Subcutaneous adipose tissue (tissue), 4 donors: ENCODE data around the gene AGPAT3. TPM values are rescaled to one million over a fixed set of nuclear protein-coding genes. Genes with fewer than 3 reads are reported as not detected.

Experiments used
- total RNA-seq, 4 donors: library from RNA; depleted of rRNA; stranded (reverse); fragments of >200 nt; gene quantifications; one replicate each; pipeline ENCODE4 v1.1.0, GENCODE V29; 2016
- TF ChIP-seq, protein P1 (sequence below): fragments of 450-650 bp; IDR thresholded peaks from one replicate; pipeline ENCODE4 v1.5.1; 2016; ENCODE audit warnings: low read depth, mild to moderate bottlenecking, control low read depth, antibody characterized with exemption, moderate library complexity

The AGPAT3 gene
- total RNA-seq, 4 donors from 2014 or later = 29.7 to 66.5 (median 33.8) TPM

DNA sequence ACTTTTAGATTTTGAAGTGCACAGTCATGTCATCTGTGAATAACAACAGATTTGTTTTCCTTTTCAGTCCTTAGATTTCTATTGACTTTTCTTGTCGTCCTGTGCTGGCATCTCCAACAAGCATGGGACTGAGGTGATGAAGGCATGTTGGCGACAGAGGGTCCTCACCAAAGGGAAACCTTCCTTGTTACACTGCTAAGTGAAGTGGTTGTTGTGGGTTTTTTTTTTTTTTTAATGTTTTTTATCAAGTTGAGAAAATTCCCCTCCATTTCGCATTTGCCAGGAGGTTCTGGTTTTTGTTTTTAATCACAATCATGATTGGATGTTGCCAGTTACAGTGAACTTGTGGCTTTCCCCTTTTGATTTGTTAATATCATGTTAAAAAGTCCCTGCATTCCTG is 24.0 kb downstream of the AGPAT3 start:
- TF ChIP-seq, protein P1, sequence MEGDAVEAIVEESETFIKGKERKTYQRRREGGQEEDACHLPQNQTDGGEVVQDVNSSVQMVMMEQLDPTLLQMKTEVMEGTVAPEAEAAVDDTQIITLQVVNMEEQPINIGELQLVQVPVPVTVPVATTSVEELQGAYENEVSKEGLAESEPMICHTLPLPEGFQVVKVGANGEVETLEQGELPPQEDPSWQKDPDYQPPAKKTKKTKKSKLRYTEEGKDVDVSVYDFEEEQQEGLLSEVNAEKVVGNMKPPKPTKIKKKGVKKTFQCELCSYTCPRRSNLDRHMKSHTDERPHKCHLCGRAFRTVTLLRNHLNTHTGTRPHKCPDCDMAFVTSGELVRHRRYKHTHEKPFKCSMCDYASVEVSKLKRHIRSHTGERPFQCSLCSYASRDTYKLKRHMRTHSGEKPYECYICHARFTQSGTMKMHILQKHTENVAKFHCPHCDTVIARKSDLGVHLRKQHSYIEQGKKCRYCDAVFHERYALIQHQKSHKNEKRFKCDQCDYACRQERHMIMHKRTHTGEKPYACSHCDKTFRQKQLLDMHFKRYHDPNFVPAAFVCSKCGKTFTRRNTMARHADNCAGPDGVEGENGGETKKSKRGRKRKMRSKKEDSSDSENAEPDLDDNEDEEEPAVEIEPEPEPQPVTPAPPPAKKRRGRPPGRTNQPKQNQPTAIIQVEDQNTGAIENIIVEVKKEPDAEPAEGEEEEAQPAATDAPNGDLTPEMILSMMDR = no peak

DNA sequence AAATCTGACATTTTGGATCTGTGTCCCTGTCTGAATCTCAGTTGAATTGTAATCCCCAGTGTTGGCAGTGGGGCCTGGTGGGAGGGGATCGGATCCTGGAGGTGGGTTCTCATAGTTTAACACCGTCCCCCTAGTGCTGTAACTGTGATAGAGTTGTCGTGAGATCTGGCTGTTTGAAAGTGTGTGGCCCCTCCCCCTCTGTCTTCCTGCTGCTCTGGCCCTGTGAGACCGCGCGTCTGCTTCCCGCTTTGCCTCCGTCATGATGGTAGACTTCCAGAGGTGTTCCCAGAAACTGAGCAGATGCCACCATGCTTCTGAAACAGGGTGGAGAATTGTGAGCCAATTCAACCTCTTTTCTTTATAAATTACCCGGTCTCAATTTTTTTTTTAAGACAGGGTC is 25.0 kb downstream of the AGPAT3 start:
- TF ChIP-seq, protein P1 = no peak

DNA sequence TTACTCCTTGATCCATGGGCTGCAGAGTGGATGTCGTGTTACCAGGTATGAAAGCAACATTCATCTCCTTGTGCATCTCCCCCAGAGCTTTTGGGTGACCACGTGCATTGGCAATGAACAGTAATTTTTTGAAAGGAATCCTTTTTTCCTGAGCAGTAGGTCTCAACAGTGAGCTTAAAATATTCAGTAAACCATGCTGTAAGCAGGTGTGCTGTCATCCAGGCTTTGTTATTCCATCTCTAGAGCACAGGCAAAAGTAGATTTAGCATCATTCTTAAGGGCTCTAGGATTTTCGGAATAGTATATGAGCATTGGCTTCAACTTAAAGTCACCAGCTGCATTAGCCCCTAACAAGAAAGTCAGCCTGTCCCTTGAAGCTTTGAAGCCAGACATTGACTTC is 27.3 kb downstream of the AGPAT3 start:
- TF ChIP-seq, protein P1 = no peak

DNA sequence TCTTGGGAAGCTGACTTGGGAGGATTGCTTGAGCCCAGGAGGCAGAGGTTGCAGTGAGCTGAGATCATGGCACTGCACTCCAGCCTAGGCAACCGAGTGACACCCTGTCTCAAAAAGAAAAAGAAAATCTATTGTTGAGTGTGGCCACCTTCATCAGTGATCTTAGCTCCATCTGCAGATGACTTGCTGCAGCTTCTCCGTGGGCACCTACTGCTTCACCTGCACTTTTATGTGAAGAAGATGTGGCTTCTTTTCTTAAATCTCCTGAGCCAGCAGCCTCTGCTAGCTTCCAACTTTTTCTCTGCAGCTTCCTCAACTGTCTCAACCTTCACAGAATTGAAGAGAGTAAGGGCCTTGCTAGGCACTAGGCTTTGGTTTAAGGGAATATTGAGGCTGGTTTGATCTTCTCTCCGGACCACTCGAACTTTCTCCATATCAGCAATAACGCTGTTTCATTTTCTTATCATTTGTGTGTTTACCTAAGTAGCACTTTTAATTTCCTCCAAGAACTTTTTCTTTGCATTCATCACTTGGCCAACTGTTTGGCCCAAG is 28.0 kb downstream of the AGPAT3 start:
- TF ChIP-seq, protein P1 = no peak

DNA sequence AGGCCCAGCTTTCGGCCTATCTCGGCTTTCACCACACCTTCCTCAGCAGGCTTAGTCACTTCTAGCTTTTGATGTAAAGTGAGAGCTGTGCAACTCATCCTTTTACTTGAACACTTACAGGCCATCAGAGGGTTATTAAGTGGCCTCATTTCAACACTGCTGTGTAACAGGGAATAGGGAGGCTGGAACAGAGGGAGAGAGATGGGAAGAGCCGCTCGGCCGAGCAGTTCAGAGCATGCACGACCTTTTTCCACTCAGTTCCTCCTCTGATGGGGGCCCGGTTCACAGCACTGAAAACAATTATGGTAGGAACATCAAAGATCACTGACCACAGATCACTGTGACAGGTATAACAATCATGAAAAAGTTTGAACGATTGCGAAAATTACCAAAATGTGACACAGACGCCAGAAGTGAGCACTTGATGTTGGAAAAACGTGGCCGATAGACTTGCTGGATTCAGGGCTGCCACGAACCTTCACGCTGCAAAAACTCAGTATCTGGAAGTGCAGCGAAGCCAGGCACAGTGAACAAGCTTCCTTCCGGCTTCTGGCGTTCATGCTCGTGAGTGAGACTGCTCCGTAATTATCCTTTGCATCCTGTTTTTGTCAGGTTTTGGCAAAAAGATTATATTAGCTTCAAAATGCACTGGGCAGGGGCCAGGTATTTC is 28.6 kb downstream of the AGPAT3 start:
- TF ChIP-seq, protein P1 = no peak

DNA sequence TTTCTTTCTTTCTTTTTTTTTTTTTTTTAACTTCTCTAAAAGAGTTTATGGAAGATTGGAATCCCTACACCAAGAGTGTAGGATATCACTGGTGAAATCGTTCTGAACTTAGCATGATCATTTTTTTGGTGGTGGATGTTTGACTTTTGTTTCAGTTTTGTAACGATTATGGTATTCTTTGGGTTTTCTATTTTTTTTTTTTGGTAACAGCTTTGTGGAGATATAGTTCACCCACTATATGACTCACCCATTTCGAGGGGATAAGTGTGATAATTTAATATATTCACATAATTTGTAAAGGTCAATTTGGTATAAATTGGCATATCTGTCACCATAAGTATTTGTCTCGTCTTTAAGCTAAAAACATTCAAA is 29.2 kb downstream of the AGPAT3 start:
- TF ChIP-seq, protein P1 = no peak

DNA sequence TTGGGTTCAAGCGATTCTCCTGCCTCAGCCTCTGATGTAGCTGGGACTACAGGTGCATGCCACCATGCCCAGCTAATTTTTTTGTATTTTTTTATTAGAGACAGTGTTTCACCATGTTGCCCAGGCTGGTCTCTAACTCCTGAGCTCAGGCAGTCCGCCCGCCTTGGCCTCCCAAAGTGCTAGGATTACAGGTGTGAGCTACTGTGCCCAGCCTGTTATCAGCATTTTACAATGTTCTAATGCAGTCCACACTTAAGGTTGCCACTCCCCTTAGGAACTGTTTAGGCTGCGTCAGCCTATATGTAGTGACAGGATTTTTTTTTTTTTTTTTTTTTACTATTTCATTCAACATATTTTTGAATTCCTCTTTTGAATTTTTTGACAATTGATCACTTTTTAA is 30.2 kb downstream of the AGPAT3 start:
- TF ChIP-seq, protein P1 = no peak
